ENCODE results near the gene AQP6. TPM values are rescaled to one million over a fixed set of nuclear protein-coding genes. Genes with fewer than 3 reads are reported as not detected.

Gene AQP6
- total RNA-seq, 1 experiment from 2014 or later, result 0.09 TPM

DNA sequence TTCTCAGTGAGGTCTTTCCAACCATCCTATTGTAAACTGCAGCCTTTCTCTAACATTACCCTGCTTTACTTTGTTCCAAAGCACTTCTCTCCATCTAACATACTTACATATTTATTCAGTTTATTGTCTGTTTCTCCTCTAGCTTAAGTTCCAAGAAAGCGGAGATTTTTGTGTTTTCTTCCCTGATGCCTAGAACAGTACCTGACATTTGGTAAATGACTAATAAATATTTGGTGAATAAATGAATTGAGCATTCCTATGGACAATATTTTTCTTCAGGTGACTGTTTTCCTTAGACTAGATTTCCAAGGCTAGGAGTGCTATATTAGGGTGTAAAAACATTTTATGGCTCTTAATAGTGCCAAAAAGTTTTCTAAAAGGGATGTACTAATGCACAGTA lies 50.2 kb downstream of the AQP6 start:
- H3K27ac ChIP-seq (ENCODE audit: insufficient read length, low read depth, low read length), result no peak overlapping the region
- H3K4me3 Mint-ChIP-seq, result no peak overlapping the region
- H3K56ac ChIP-seq (ENCODE audit: insufficient read length, low read depth, low read length), result no peak overlapping the region
- no peaks in the 10 kb centered on the region for H4K20me1 ChIP-seq (ENCODE audit: control insufficient read depth, insufficient read depth, insufficient read length)
- no peak overlapping the region for H3K4ac ChIP-seq (ENCODE audit: low read depth, low read length)
- no peak overlapping the region for H2AK5ac ChIP-seq (ENCODE audit: insufficient read length, low read length)
- no peak overlapping the region for H4K91ac ChIP-seq (ENCODE audit: insufficient read length, low read depth, low read length)
- TF ChIP-seq, protein P1, sequence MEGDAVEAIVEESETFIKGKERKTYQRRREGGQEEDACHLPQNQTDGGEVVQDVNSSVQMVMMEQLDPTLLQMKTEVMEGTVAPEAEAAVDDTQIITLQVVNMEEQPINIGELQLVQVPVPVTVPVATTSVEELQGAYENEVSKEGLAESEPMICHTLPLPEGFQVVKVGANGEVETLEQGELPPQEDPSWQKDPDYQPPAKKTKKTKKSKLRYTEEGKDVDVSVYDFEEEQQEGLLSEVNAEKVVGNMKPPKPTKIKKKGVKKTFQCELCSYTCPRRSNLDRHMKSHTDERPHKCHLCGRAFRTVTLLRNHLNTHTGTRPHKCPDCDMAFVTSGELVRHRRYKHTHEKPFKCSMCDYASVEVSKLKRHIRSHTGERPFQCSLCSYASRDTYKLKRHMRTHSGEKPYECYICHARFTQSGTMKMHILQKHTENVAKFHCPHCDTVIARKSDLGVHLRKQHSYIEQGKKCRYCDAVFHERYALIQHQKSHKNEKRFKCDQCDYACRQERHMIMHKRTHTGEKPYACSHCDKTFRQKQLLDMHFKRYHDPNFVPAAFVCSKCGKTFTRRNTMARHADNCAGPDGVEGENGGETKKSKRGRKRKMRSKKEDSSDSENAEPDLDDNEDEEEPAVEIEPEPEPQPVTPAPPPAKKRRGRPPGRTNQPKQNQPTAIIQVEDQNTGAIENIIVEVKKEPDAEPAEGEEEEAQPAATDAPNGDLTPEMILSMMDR (conservative IDR thresholded peaks at IDR 0.05), result no peak
- H2BK120ac ChIP-seq (ENCODE audit: low read depth, low read length, poor library complexity, severe bottlenecking), result no peak overlapping the region
- no peak overlapping the region for H2BK15ac ChIP-seq (ENCODE audit: low read depth, low read length)
- peaks cover 26 to 27% of the 10 kb centered on the region in 2 experiments for H3K4me1 Mint-ChIP-seq
- H3K27me3 ChIP-seq (ENCODE audit: insufficient read depth, low read length), result no peaks in the 10 kb centered on the region
- H3K27me3 Mint-ChIP-seq (ENCODE audit: low read depth), result no peaks in the 10 kb centered on the region
- no peak overlapping the region for H4K8ac ChIP-seq (replicated peaks; ENCODE audit: insufficient read length, low read depth, low read length)
- H2AFZ ChIP-seq (ENCODE audit: low read length), result no peak overlapping the region
- no peak overlapping the region for H3K14ac ChIP-seq (ENCODE audit: insufficient read depth, low read length)
- H3K18ac ChIP-seq (ENCODE audit: insufficient read length, low read depth, low read length), result no peak overlapping the region
- H3K79me1 ChIP-seq (ENCODE audit: insufficient read depth, low read depth, low read length, poor library complexity, severe bottlenecking), result peaks cover 5% of the 10 kb centered on the region
- H3K9me3 ChIP-seq (ENCODE audit: control insufficient read depth, low read depth, low read length), result no peaks in the 10 kb centered on the region
- H3K9me3 Mint-ChIP-seq, result no peaks in the 10 kb centered on the region; a peak in 1 of 5 replicates
- no peak overlapping the region for H2BK12ac ChIP-seq (ENCODE audit: insufficient read length, low read depth, low read length)
- H3K36me3 Mint-ChIP-seq (ENCODE audit: insufficient read depth in 1 of 3, low read depth in 3 of 3), result 0 out of 7 replicates have a peak, but pooled peaks cover 0 to 2% (median 0%) of the 10 kb centered on the region in 3 experiments
- H3K27ac Mint-ChIP-seq, result peak overlapping the region in 1 of 3 experiments; percentile 29; a peak in 1 of 7 replicates
- H2BK5ac ChIP-seq (ENCODE audit: insufficient read length, low read length), result no peak overlapping the region
- peaks cover 2% of the 10 kb centered on the region; the same call in 1 of the 2 replicates for H3K4me1 ChIP-seq (ENCODE audit: insufficient read depth, low read length)
- no peak overlapping the region for H3K23ac ChIP-seq (ENCODE audit: insufficient read length, low read depth, low read length)
- H2BK20ac ChIP-seq (ENCODE audit: low read depth, low read length, poor library complexity, severe bottlenecking), result no peak overlapping the region
- no peak overlapping the region for H3K9ac ChIP-seq (ENCODE audit: extremely low read depth, insufficient read length, low read length)
- H3T11ph ChIP-seq (ENCODE audit: low read length), result no peak overlapping the region
- no peak overlapping the region for H4K5ac ChIP-seq (ENCODE audit: insufficient read length, low read depth, low read length)
- no peaks in the 10 kb centered on the region for H3K23me2 ChIP-seq (ENCODE audit: insufficient read length, low read depth, low read length, poor library complexity, severe bottlenecking)
- peaks cover 18% of the 10 kb centered on the region; the same call in 1 of the 2 replicates for H3K79me2 ChIP-seq (ENCODE audit: insufficient read depth, low read length)
- no CpG with 5 or more reads among the region's 1 CpG for WGBS (ENCODE audit: extremely low coverage, insufficient read length, low lambda C conversion rate)
- H3K4me2 ChIP-seq (ENCODE audit: insufficient read depth, insufficient read length, low read length), result no peak overlapping the region
- no peak for DNase-seq

All from H9 (cell line).